SH-SY5Y (cell line): ENCODE data around the gene GSAP.

Experiments used
- GATA2 ChIP-seq: IDR thresholded peaks from 2 replicates; pipeline ENCODE4 v1.6.1; 2011; ENCODE audit warnings: mild to moderate bottlenecking, low read depth, low read length
- GATA3 ChIP-seq: IDR thresholded peaks from 2 replicates; pipeline ENCODE4 v1.6.1; 2011; ENCODE audit warnings: low read depth, mild to moderate bottlenecking, low read length, moderate library complexity

- TF ChIP-seq GATA2, result no peak
- no peak for TF ChIP-seq GATA3
Measured at GRCh38 chr7:77425101-77426051, 9.2 kb upstream of the GSAP start.
